GM23338 (cell line): ENCODE measurements around the gene MORC3.

Experiments
- CTCF ChIP-seq, 2 experiments: fragments of 200-600 bp in 1 of 2; sonication (generic) in 1 of 2; conservative IDR thresholded peaks; 2 replicates each; pipeline versions ENCODE4 v1.5.1 to v1.6.1; 2016 to 2017; ENCODE audit warnings: antibody characterized with exemption in 2 of 2, low read depth in 2 of 2, mild to moderate bottlenecking in 2 of 2, moderate library complexity in 1 of 2
- POLR2AphosphoS5 ChIP-seq: IDR thresholded peaks from 2 replicates; pipeline ENCODE4 v1.6.1; 2016; ENCODE audit warnings: antibody characterized with exemption, low read depth
- TF ChIP-seq, protein P1 (sequence below): IDR thresholded peaks from one replicate; pipeline ENCODE4 v1.6.1; 2018; ENCODE audit warnings: antibody characterized with exemption; ENCODE audit not compliant: unreplicated experiment

GRCh38 chr21:36319767-36320420, at the start of gene MORC3:
- TF ChIP-seq CTCF (conservative IDR thresholded peaks at IDR 0.05; ENCODE audit: low read depth in 2 of 2), result no peak
- TF ChIP-seq, protein P1, sequence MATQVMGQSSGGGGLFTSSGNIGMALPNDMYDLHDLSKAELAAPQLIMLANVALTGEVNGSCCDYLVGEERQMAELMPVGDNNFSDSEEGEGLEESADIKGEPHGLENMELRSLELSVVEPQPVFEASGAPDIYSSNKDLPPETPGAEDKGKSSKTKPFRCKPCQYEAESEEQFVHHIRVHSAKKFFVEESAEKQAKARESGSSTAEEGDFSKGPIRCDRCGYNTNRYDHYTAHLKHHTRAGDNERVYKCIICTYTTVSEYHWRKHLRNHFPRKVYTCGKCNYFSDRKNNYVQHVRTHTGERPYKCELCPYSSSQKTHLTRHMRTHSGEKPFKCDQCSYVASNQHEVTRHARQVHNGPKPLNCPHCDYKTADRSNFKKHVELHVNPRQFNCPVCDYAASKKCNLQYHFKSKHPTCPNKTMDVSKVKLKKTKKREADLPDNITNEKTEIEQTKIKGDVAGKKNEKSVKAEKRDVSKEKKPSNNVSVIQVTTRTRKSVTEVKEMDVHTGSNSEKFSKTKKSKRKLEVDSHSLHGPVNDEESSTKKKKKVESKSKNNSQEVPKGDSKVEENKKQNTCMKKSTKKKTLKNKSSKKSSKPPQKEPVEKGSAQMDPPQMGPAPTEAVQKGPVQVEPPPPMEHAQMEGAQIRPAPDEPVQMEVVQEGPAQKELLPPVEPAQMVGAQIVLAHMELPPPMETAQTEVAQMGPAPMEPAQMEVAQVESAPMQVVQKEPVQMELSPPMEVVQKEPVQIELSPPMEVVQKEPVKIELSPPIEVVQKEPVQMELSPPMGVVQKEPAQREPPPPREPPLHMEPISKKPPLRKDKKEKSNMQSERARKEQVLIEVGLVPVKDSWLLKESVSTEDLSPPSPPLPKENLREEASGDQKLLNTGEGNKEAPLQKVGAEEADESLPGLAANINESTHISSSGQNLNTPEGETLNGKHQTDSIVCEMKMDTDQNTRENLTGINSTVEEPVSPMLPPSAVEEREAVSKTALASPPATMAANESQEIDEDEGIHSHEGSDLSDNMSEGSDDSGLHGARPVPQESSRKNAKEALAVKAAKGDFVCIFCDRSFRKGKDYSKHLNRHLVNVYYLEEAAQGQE, result no peak
- TF ChIP-seq POLR2AphosphoS5, result peak; percentile 90
